ENCODE results near the gene CYP4Z1.
"Not testable (repeated sequence)": the region's sequence is repeated elsewhere in the genome, so short reads cannot be mapped to it uniquely, and the experiment has no call there.

Gene CYP4Z1

DNA sequence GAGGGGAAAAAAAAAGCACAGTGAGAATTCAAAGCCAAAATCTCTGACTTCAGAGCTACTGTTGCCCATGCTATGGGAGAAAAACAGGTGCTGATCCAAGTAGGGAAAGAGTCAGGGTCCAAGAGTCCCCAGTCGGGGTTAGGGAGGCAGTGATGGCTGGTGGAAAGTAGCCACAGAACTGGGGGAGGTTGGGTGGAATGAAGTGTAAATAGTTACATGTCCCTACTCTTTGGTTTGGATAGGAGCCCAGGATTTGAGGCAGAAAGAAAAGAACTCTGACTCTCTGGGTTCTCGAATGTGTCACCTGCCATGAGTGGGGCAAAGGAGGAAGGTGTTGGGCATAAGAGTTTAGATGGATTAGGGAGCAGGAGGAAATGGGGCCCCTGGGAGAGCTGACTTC, 61.8 kb downstream of the CYP4Z1 start:
- not testable (repeated sequence) for DNase-seq (ENCODE audit: low spot score)

DNA sequence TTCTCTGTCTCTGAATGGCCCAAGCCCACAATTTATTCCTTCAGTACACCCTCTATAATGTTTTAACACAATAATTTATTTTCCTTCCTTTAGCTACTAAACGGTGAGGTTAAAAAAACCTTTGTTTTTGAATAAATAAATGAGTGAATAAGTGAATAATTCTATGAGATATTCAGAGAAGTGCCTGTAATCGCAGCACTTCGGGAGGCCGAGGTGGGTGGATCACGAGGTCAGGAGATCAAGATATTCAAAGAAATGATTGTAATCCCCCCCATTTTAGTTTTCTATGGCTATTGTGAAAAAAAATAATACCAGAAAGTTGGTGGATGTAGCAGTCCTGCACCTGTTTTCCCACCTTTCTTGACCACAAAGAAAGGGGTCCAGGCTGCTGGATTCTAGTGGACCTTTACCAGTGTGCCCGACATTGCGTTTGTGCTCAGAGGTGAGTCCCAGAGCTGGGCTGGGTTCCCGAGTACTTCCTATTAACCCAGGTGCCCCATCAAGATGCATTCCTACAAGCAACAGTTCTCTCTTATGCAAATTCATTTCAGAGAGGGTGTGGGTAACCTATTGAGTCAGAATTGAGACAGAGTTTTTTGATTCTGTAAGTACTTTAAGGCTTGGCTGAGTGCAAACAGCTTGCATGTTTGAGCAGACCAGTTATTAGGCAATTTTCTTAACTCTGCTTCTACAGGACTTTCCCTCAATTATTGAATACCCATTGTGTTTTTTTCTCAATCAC, 62.6 kb downstream of the CYP4Z1 start:
- not testable (repeated sequence) for DNase-seq (ENCODE audit: low spot score)

GRCh38 chr1:47132665-47133064, 65.6 kb downstream of the CYP4Z1 start:
- DNase-seq (ENCODE audit: low spot score), result not testable (repeated sequence)

- no peak for DNase-seq (ENCODE audit: low spot score)
Observed at GRCh38 chr1:47137198-47137597, 70.2 kb downstream of the CYP4Z1 start, which contains the start of gene CYP4A22. CYP4A22 (plus strand) TSS chr1:47137441; CDS start chr1:47137486, 45 bp downstream.

GRCh38 chr1:47137925-47138615, 71.0 kb downstream of the CYP4Z1 start:
- DNase-seq (ENCODE audit: low spot score), result no peak

- DNase-seq (ENCODE audit: low spot score), result not testable (repeated sequence)
Observed at GRCh38 chr1:47140358-47140757, 73.3 kb downstream of the CYP4Z1 start.

GRCh38 chr1:47143654-47144053, 76.6 kb downstream of the CYP4Z1 start:
- peak; percentile 15 for DNase-seq (ENCODE audit: low spot score)

- not testable (repeated sequence) for DNase-seq (ENCODE audit: low spot score)
Observed at GRCh38 chr1:47146495-47146894, 79.5 kb downstream of the CYP4Z1 start.

GRCh38 chr1:47147047-47147785, 80.2 kb downstream of the CYP4Z1 start:
- no peak for DNase-seq (ENCODE audit: low spot score)

- not testable (repeated sequence) for DNase-seq (ENCODE audit: low spot score)
Observed at GRCh38 chr1:47149162-47149561, 82.1 kb downstream of the CYP4Z1 start.

- DNase-seq (ENCODE audit: low spot score), result not testable (repeated sequence)
Observed at GRCh38 chr1:47156457-47156856, 89.4 kb downstream of the CYP4Z1 start.

DNA sequence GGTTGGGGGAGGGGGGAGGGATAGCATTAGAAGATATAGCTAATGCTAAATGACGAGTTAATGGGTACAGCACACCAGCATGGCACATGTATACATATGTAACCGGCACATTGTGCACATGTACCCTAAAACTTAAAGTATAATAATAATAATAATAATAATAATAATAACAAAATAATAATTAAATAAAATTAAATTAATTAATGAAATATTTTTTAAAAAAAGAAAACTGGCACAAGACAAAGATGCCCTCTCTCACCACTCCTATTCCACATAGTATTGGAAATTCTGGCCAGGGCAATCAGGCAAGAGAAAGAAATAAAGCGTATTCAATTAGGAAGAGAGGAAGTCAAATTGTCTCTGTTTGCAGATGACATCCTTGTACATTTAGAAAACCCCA, 90.9 kb downstream of the CYP4Z1 start:
- DNase-seq (ENCODE audit: low spot score), result not testable (repeated sequence)

DNA sequence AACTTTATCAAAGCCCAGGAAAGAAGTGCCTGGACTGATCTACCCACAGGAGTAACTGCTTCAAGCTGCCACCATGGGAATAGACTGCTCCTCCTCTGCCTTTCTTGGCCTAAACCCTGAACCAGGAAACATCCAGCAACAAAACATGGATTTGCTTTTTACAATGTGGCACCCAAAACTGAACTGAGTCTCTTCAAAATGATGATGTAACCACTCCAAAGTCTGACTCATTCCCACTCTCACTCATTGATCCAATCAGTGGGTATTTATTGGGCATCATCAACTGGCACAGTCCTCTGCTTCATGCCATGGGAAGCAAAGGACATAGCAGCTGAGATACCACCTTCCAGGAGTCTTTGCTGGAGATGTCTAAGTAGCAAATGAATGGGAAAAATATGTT, 93.7 kb downstream of the CYP4Z1 start:
- no peak for DNase-seq (ENCODE audit: low spot score)

- no peak for DNase-seq (ENCODE audit: low spot score)
Observed at GRCh38 chr1:47161298-47162040, 94.4 kb downstream of the CYP4Z1 start.

GRCh38 chr1:47164552-47164951, 97.5 kb downstream of the CYP4Z1 start:
- no peak for DNase-seq (ENCODE audit: low spot score)
